ENCODE results near the gene CLDN7.

CLDN7 gene

GRCh38 chr17:7292194-7292593, 29.9 kb upstream of the CLDN7 start:
- no peak overlapping the region for H3K9ac ChIP-seq (ENCODE audit: insufficient read length)
- TF ChIP-seq EZH2 (IDR thresholded peaks at IDR 0.05), result no peak
- no peak for TF ChIP-seq POLR2AphosphoS5 (IDR thresholded peaks at IDR 0.05; ENCODE audit: borderline replicate concordance, low read depth, low read length)
- no peak for TF ChIP-seq FOXP2 (optimal IDR thresholded peaks at IDR 0.05; ENCODE audit: control extremely low read depth, extremely low read length, insufficient read depth)
- H3K27ac ChIP-seq, result no peak overlapping the region
- no peak for DNase-seq (ENCODE audit: low read depth, low spot score)
- no peak overlapping the region for H3K4me3 ChIP-seq
- no peaks in the 10 kb centered on the region for H3K36me3 ChIP-seq (ENCODE audit: insufficient read depth, low read length)
- no peaks in the 10 kb centered on the region for H3K9me3 ChIP-seq (ENCODE audit: low read depth, low read length)

- DNase-seq (ENCODE audit: low read depth, low spot score), result no peak
- Histone ChIP-seq H3K36me3 (ENCODE audit: insufficient read depth, low read length) (no peaks in the 10 kb centered on the region), H3K9ac (ENCODE audit: insufficient read length) (no peak overlapping the region), H3K27ac (no peak overlapping the region), H3K4me3 (no peak overlapping the region), H3K9me3 (ENCODE audit: low read depth, low read length) (no peaks in the 10 kb centered on the region)
- TF ChIP-seq FOXP2 (optimal IDR thresholded peaks at IDR 0.05; ENCODE audit: control extremely low read depth, extremely low read length, insufficient read depth) (no peak), POLR2AphosphoS5 (IDR thresholded peaks at IDR 0.05; ENCODE audit: borderline replicate concordance, low read depth, low read length) (no peak), EZH2 (IDR thresholded peaks at IDR 0.05) (no peak)
Measured at GRCh38 chr17:7290685-7291084, 28.4 kb upstream of the CLDN7 start.

- Histone ChIP-seq H3K9ac (ENCODE audit: insufficient read length) (no peak overlapping the region), H3K27ac (no peak overlapping the region), H3K36me3 (ENCODE audit: insufficient read depth, low read length) (no peaks in the 10 kb centered on the region), H3K4me3 (no peak overlapping the region), H3K9me3 (ENCODE audit: low read depth, low read length) (no peaks in the 10 kb centered on the region)
- no peak for TF ChIP-seq POLR2AphosphoS5 (IDR thresholded peaks at IDR 0.05; ENCODE audit: borderline replicate concordance, low read depth, low read length)
- TF ChIP-seq EZH2 (IDR thresholded peaks at IDR 0.05), result no peak
- no peak for TF ChIP-seq FOXP2 (optimal IDR thresholded peaks at IDR 0.05; ENCODE audit: control extremely low read depth, extremely low read length, insufficient read depth)
- no peak for DNase-seq (ENCODE audit: low read depth, low spot score)
Measured at GRCh38 chr17:7290166-7290565, 27.9 kb upstream of the CLDN7 start.

GRCh38 chr17:7289256-7290032, 27.2 kb upstream of the CLDN7 start:
- Histone ChIP-seq H3K9me3 (ENCODE audit: low read depth, low read length) (no peaks in the 10 kb centered on the region), H3K27ac (no peak overlapping the region), H3K9ac (ENCODE audit: insufficient read length) (no peak overlapping the region), H3K4me3 (no peak overlapping the region), H3K36me3 (ENCODE audit: insufficient read depth, low read length) (no peaks in the 10 kb centered on the region)
- no peak for DNase-seq (ENCODE audit: low read depth, low spot score)
- TF ChIP-seq EZH2 (IDR thresholded peaks at IDR 0.05), result no peak
- TF ChIP-seq POLR2AphosphoS5 (IDR thresholded peaks at IDR 0.05; ENCODE audit: borderline replicate concordance, low read depth, low read length), result no peak
- TF ChIP-seq FOXP2 (optimal IDR thresholded peaks at IDR 0.05; ENCODE audit: control extremely low read depth, extremely low read length, insufficient read depth), result no peak

GRCh38 chr17:7285679-7286078, 23.4 kb upstream of the CLDN7 start:
- H3K36me3 ChIP-seq (ENCODE audit: insufficient read depth, low read length), result no peaks in the 10 kb centered on the region
- no peak overlapping the region for H3K4me3 ChIP-seq
- H3K27ac ChIP-seq, result no peak overlapping the region
- H3K9me3 ChIP-seq (ENCODE audit: low read depth, low read length), result no peaks in the 10 kb centered on the region
- TF ChIP-seq FOXP2 (optimal IDR thresholded peaks at IDR 0.05; ENCODE audit: control extremely low read depth, extremely low read length, insufficient read depth) (no peak), EZH2 (IDR thresholded peaks at IDR 0.05) (no peak), POLR2AphosphoS5 (IDR thresholded peaks at IDR 0.05; ENCODE audit: borderline replicate concordance, low read depth, low read length) (no peak)
- DNase-seq (ENCODE audit: low read depth, low spot score), result no peak
- no peak overlapping the region for H3K9ac ChIP-seq (ENCODE audit: insufficient read length)

- Histone ChIP-seq H3K4me3 (no peak overlapping the region), H3K9me3 (ENCODE audit: low read depth, low read length) (no peaks in the 10 kb centered on the region)
- no peak for TF ChIP-seq EZH2 (IDR thresholded peaks at IDR 0.05)
- no peak for TF ChIP-seq POLR2AphosphoS5 (IDR thresholded peaks at IDR 0.05; ENCODE audit: borderline replicate concordance, low read depth, low read length)
- TF ChIP-seq FOXP2 (optimal IDR thresholded peaks at IDR 0.05; ENCODE audit: control extremely low read depth, extremely low read length, insufficient read depth), result no peak
Measured at GRCh38 chr17:7284911-7285310, 22.6 kb upstream of the CLDN7 start.

GRCh38 chr17:7283471-7284216, 21.4 kb upstream of the CLDN7 start:
- Histone ChIP-seq H3K27ac (no peak overlapping the region), H3K4me3 (no peak overlapping the region), H3K9ac (ENCODE audit: insufficient read length) (no peak overlapping the region), H3K9me3 (ENCODE audit: low read depth, low read length) (no peaks in the 10 kb centered on the region), H3K36me3 (ENCODE audit: insufficient read depth, low read length) (no peaks in the 10 kb centered on the region)
- DNase-seq (ENCODE audit: low read depth, low spot score), result no peak
- no peak for TF ChIP-seq FOXP2 (optimal IDR thresholded peaks at IDR 0.05; ENCODE audit: control extremely low read depth, extremely low read length, insufficient read depth)
- TF ChIP-seq EZH2 (IDR thresholded peaks at IDR 0.05), result no peak
- TF ChIP-seq POLR2AphosphoS5 (IDR thresholded peaks at IDR 0.05; ENCODE audit: borderline replicate concordance, low read depth, low read length), result no peak

More at GRCh38 chr17:7284911-7285310, 22.6 kb upstream of the CLDN7 start:
- DNase-seq (ENCODE audit: low read depth, low spot score), result no peak
- Histone ChIP-seq H3K36me3 (ENCODE audit: insufficient read depth, low read length) (no peaks in the 10 kb centered on the region), H3K27ac (no peak overlapping the region), H3K9ac (ENCODE audit: insufficient read length) (no peak overlapping the region)

GRCh38 chr17:7282752-7283321, 20.6 kb upstream of the CLDN7 start:
- H3K4me3 ChIP-seq, result no peak overlapping the region
- H3K9ac ChIP-seq (ENCODE audit: insufficient read length), result no peak overlapping the region
- DNase-seq (ENCODE audit: low read depth, low spot score), result no peak
- H3K36me3 ChIP-seq (ENCODE audit: insufficient read depth, low read length), result no peaks in the 10 kb centered on the region
- TF ChIP-seq EZH2 (IDR thresholded peaks at IDR 0.05), result no peak
- no peak overlapping the region for H3K27ac ChIP-seq
- no peaks in the 10 kb centered on the region for H3K9me3 ChIP-seq (ENCODE audit: low read depth, low read length)
